A549 (cell line): ENCODE data around the gene GRK1. TPM values are rescaled to one million over a fixed set of nuclear protein-coding genes. Genes with fewer than 3 reads are reported as not detected.

Source experiments
- ATAC-seq, 2 experiments: fragments of 200-7000 bp in 1 of 2; fragments of >200 bp in 1 of 2; cut with Nextera tagmentation in 1 of 2; cut with Tn5 transposase in 1 of 2; 3 replicates each; pipeline versions ENCODE4 v1.8.0 to v1.9.1; 2018 to 2020; ENCODE audit warnings: mild to moderate bottlenecking in 1 of 2, moderate library complexity in 1 of 2
- CTCF ChIA-PET: fragments of 300-600 bp; sonication (Branson Sonifier 250); formaldehyde crosslinking; extraction: SDS; loops from one replicate; lab custom pipeline; 2021; ENCODE audit warnings: antibody characterized with exemption, inconsistent platforms; lab: Yijun Ruan, JAX
- POLR2A ChIA-PET: fragments of 350-600 bp; formaldehyde crosslinking; extraction: SDS; loops from one replicate; lab custom pipeline; 2021; ENCODE audit warnings: antibody characterized with exemption, inconsistent platforms; lab: Yijun Ruan, JAX
- DNase-seq, 2 experiments: peaks; one replicate each; pipeline versions ENCODE4 v3.0.0 to v3.0.0-alpha.2; 2011 to 2016; ENCODE audit warnings: low read depth in 1 of 2, low spot score in 1 of 2
- FAIRE-seq: peaks from 2 replicates; lab custom pipeline; 2011; peaks lifted over from hg19 to GRCh38; lab: Jason Lieb, UNC
- H3K27ac ChIP-seq, 2 experiments: fragments of >200 bp; sonication (Bioruptor Twin); formaldehyde crosslinking; 3 replicates each; pipeline ENCODE4 v1.5.1; 2016 to 2017
- H3K4me1 ChIP-seq: fragments of >200 bp; sonication (Bioruptor Twin); formaldehyde crosslinking; 3 replicates; pipeline ENCODE4 v1.6.1; 2016
- H3K4me2 ChIP-seq: fragments of >200 bp; sonication (Bioruptor Twin); formaldehyde crosslinking; 3 replicates; pipeline ENCODE4 v1.6.1; 2016
- H3K4me3 ChIP-seq: fragments of >200 bp; sonication (Bioruptor Twin); formaldehyde crosslinking; 3 replicates; pipeline ENCODE4 v1.5.1; 2016
- H3K9me3 ChIP-seq: fragments of >200 bp; sonication (Bioruptor Twin); formaldehyde crosslinking; 3 replicates; pipeline ENCODE4 v1.6.1; 2016
- BHLHE40 ChIP-seq: IDR thresholded peaks from 2 replicates; pipeline ENCODE4 v1.6.1; 2012; ENCODE audit warnings: low read depth, low read length, inconsistent platforms
- CEBPB ChIP-seq, 2 experiments: fragments of >200 bp in 1 of 2; sonication (Bioruptor Twin) in 1 of 2; formaldehyde crosslinking in 1 of 2; IDR thresholded peaks; 2 replicates each; pipeline ENCODE4 v1.6.1; 2012 to 2016
- CHD2 ChIP-seq: fragments of 150-350 bp; IDR thresholded peaks from 2 replicates; pipeline ENCODE4 v1.6.1; 2014; ENCODE audit warnings: low read length; ENCODE audit not compliant: partially characterized antibody
- CHD4 ChIP-seq: fragments of 200-600 bp; sonication (generic); IDR thresholded peaks from 2 replicates; pipeline ENCODE4 v1.6.1; 2016; ENCODE audit warnings: antibody characterized with exemption, mild to moderate bottlenecking, borderline replicate concordance
- CTCF ChIP-seq: fragments of >200 bp; sonication (Bioruptor Twin); formaldehyde crosslinking; IDR thresholded peaks from 3 replicates; pipeline ENCODE4 v1.5.1; 2016
- EHMT2 ChIP-seq: fragments of 200-600 bp; sonication (generic); IDR thresholded peaks from 2 replicates; pipeline ENCODE4 v1.6.1; 2016; ENCODE audit warnings: antibody characterized with exemption, low read depth, mild to moderate bottlenecking, moderate library complexity
- ESRRA ChIP-seq: fragments of 150-350 bp; IDR thresholded peaks from 2 replicates; pipeline ENCODE4 v1.6.1; 2014; ENCODE audit warnings: mild to moderate bottlenecking, low read length, borderline replicate concordance
- FOXS1 ChIP-seq: fragments of 250-450 bp; sonication (Bioruptor Pico); IDR thresholded peaks from 2 replicates; pipeline ENCODE4 v1.5.0; 2020; ENCODE audit warnings: mild to moderate bottlenecking, moderate library complexity
- GATA3 ChIP-seq: IDR thresholded peaks from 2 replicates; pipeline ENCODE4 v1.6.1; 2012; ENCODE audit warnings: borderline replicate concordance
- HDAC2 ChIP-seq: fragments of 200-600 bp; sonication (generic); IDR thresholded peaks from 2 replicates; pipeline ENCODE4 v1.6.1; 2016
- HES2 ChIP-seq: fragments of >200 bp; sonication (Bioruptor Twin); formaldehyde crosslinking; IDR thresholded peaks from 2 replicates; pipeline ENCODE4 v1.6.1; 2016
- HOXB13 ChIP-seq: fragments of 250-450 bp; sonication (Bioruptor Pico); IDR thresholded peaks from 2 replicates; pipeline ENCODE4 v1.5.0; 2020; ENCODE audit warnings: low read depth, mild to moderate bottlenecking, moderate library complexity
- HOXB5 ChIP-seq: fragments of 250-450 bp; sonication (Bioruptor Pico); IDR thresholded peaks from 2 replicates; pipeline ENCODE4 v1.5.0; 2020; ENCODE audit warnings: mild to moderate bottlenecking, moderate library complexity
- JUN ChIP-seq, 2 experiments: fragments of >200 bp; sonication (Bioruptor Twin); formaldehyde crosslinking; IDR thresholded peaks; 2 replicates in 1 of 2; 3 replicates in 1 of 2; pipeline ENCODE4 v1.6.1; 2016 to 2017
- JUNB ChIP-seq: fragments of >200 bp; sonication (Bioruptor Twin); formaldehyde crosslinking; IDR thresholded peaks from 2 replicates; pipeline ENCODE4 v1.6.1; 2016
- KDM1A ChIP-seq: fragments of 200-600 bp; sonication (generic); IDR thresholded peaks from 2 replicates; pipeline ENCODE4 v1.6.1; 2016; ENCODE audit warnings: low read depth, mild to moderate bottlenecking
- KDM5A ChIP-seq: fragments of 200-600 bp; sonication (generic); IDR thresholded peaks from 2 replicates; pipeline ENCODE4 v1.6.1; 2016; ENCODE audit warnings: antibody characterized with exemption, mild to moderate bottlenecking
- NFE2L2 ChIP-seq: fragments of 150-350 bp; conservative IDR thresholded peaks from 2 replicates; pipeline ENCODE4 v1.6.1; 2014; ENCODE audit warnings: low read length
- NPAS2 ChIP-seq: fragments of 250-450 bp; sonication (Bioruptor Pico); IDR thresholded peaks from 2 replicates; pipeline ENCODE4 v1.8.0; 2022; ENCODE audit warnings: mild to moderate bottlenecking, moderate library complexity, borderline replicate concordance
- NR3C1 ChIP-seq: fragments of >200 bp; sonication (Bioruptor Twin); formaldehyde crosslinking; IDR thresholded peaks from 3 replicates; pipeline ENCODE4 v1.6.1; 2017
- PHF8 ChIP-seq: fragments of 200-600 bp; sonication (generic); IDR thresholded peaks from 2 replicates; pipeline ENCODE4 v1.6.1; 2016; ENCODE audit warnings: low read depth, mild to moderate bottlenecking, antibody characterized with exemption, moderate library complexity, borderline replicate concordance
- POLR2A ChIP-seq: IDR thresholded peaks from 2 replicates; pipeline ENCODE4 v1.6.1; 2012; ENCODE audit warnings: mild to moderate bottlenecking, low read length
- POLR2AphosphoS2 ChIP-seq: conservative IDR thresholded peaks from 2 replicates; pipeline ENCODE4 v1.6.1; 2012; ENCODE audit warnings: low read length, improper control_type of control experiment, inconsistent platforms
- RAD21 ChIP-seq, 2 experiments: fragments of >200 bp in 1 of 2; sonication (Bioruptor Twin) in 1 of 2; formaldehyde crosslinking in 1 of 2; IDR thresholded peaks in 1 of 2; conservative IDR thresholded peaks in 1 of 2; 2 replicates in 1 of 2; 3 replicates in 1 of 2; pipeline ENCODE4 v1.6.1; 2012 to 2018; ENCODE audit warnings: inconsistent platforms in 1 of 2
- REST ChIP-seq: fragments of 200-600 bp; sonication (generic); IDR thresholded peaks from 2 replicates; pipeline ENCODE4 v1.6.1; 2016; ENCODE audit warnings: antibody characterized with exemption, mild to moderate bottlenecking, moderate library complexity
- RNF2 ChIP-seq: fragments of 200-600 bp; sonication (generic); IDR thresholded peaks from 2 replicates; pipeline ENCODE4 v1.6.1; 2016; ENCODE audit warnings: low read depth, mild to moderate bottlenecking, antibody characterized with exemption, moderate library complexity, borderline replicate concordance
- SMC3 ChIP-seq: fragments of >200 bp; sonication (Bioruptor Twin); formaldehyde crosslinking; IDR thresholded peaks from 3 replicates; pipeline ENCODE4 v1.6.1; 2018; ENCODE audit warnings: inconsistent platforms
- SREBF2 ChIP-seq: fragments of 450-650 bp; IDR thresholded peaks from 2 replicates; pipeline ENCODE4 v1.6.1; 2014; ENCODE audit warnings: mild to moderate bottlenecking, moderate library complexity
- TFCP2L1 ChIP-seq: fragments of 250-450 bp; sonication (Bioruptor Pico); IDR thresholded peaks from 2 replicates; pipeline ENCODE4 v1.5.0; 2021; ENCODE audit warnings: mild to moderate bottlenecking
- WGBS: methylation state at CpG from one replicate; pipeline ENCODE4 v1.1.6; 2017; ENCODE audit errors: missing lambda C conversion rate; 5-methylcytosine and 5-hydroxymethylcytosine counted together
- polyA plus RNA-seq, 4 experiments: library from polyadenylated mRNA; depleted of rRNA in 3 of 4; stranded (reverse); fragments of >200 nt; fragmentation: RNase III in 1 of 4; extraction: RNeasy Plus Mini Kit Qiagen cat#74134 plus additional on column Dnase treatment in 1 of 4; gene quantifications; 2 replicates in 3 of 4; 3 replicates in 1 of 4; pipeline ENCODE4 v1.2.3, GENCODE V29; 2011 to 2017
- TF ChIP-seq, protein P1 (sequence below): fragments of 450-650 bp; IDR thresholded peaks from 2 replicates; pipeline ENCODE4 v1.6.1; 2014; ENCODE audit warnings: antibody characterized with exemption
- TF ChIP-seq, protein P2 (sequence below): IDR thresholded peaks from 2 replicates; pipeline ENCODE4 v1.6.1; 2012; ENCODE audit warnings: low read depth, borderline replicate concordance

Gene GRK1
- polyA plus RNA-seq, 2 of the 4 experiments (the other 2 are of a cell fraction), result not detected

- H3K27ac ChIP-seq, result no peak overlapping the region
- POLR2A ChIA-PET, result no interaction called here
- no peak overlapping the region for H3K4me3 ChIP-seq
- no peaks in the 10 kb centered on the region for H3K9me3 ChIP-seq
- CTCF ChIA-PET, result no interaction called here
- TF ChIP-seq JUNB (no peak), RNF2 (no peak), RAD21 (conservative IDR thresholded peaks at IDR 0.05 in 1 of 2, IDR thresholded peaks at IDR 0.05 in 1 of 2) (no peak), HDAC2 (no peak), BHLHE40 (no peak), CEBPB (IDR thresholded peaks at IDR 0.05) (no peak), KDM1A (no peak), SREBF2 (no peak), CHD4 (no peak), HOXB5 (CRISPR knock-in tag) (no peak), HOXB13 (CRISPR knock-in tag) (no peak), HES2 (no peak), SMC3 (no peak), ESRRA (no peak), CHD2 (no peak), NPAS2 (no peak)
- TF ChIP-seq, protein P1, sequence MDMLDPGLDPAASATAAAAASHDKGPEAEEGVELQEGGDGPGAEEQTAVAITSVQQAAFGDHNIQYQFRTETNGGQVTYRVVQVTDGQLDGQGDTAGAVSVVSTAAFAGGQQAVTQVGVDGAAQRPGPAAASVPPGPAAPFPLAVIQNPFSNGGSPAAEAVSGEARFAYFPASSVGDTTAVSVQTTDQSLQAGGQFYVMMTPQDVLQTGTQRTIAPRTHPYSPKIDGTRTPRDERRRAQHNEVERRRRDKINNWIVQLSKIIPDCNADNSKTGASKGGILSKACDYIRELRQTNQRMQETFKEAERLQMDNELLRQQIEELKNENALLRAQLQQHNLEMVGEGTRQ, result no peak
- TF ChIP-seq, protein P2, sequence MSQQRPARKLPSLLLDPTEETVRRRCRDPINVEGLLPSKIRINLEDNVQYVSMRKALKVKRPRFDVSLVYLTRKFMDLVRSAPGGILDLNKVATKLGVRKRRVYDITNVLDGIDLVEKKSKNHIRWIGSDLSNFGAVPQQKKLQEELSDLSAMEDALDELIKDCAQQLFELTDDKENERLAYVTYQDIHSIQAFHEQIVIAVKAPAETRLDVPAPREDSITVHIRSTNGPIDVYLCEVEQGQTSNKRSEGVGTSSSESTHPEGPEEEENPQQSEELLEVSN, result no peak
- TF ChIP-seq, all 56 proteins: peak for 0
- no peaks in the 10 kb centered on the region for H3K4me1 ChIP-seq
- DNase-seq, result no peak
- WGBS, result 55% methylated on average over 8 of the region's 10 CpGs
- H3K4me2 ChIP-seq, result no peak overlapping the region
- ATAC-seq, result no peak
- no peak for FAIRE-seq
Observed at GRCh38 chr13:113736258-113736731, 69.3 kb downstream of the GRK1 start.

DNA sequence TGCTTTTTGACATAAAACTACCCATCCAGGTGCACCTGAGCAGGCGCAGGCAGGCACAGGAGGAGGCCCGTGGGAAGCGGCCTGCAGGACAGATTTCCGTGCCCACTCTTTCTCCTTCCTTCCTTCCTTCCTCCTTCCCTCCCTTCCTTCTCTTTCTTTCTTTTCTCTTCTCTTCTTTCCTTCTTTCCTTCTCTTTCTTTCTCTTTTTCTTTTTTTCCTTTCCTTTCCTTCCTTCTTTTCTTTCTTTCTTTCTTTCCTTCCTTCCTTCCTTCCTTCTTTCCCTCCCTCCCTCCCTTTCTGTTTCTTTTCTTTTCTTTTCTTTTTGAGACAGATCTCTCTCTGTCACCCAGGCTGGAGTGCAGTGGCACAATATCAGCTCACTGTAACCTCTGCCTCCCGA is 70.8 kb downstream of the GRK1 start:
- no peak for DNase-seq
- no peak for TF ChIP-seq JUNB
- no peak for TF ChIP-seq HES2
- TF ChIP-seq HOXB13 (CRISPR knock-in tag), result no peak
- no peak for TF ChIP-seq FOXS1
- TF ChIP-seq TFCP2L1 (CRISPR knock-in tag), result no peak
- TF ChIP-seq, protein P1, result no peak
- TF ChIP-seq NR3C1, result no peak
- TF ChIP-seq GATA3, result no peak
- no peak for TF ChIP-seq CTCF
- TF ChIP-seq SREBF2, result no peak
- no peak for TF ChIP-seq EHMT2
- no peak for TF ChIP-seq PHF8
- TF ChIP-seq POLR2A, result no peak
- no peak for TF ChIP-seq POLR2AphosphoS2
- TF ChIP-seq REST, result no peak
- no peak for TF ChIP-seq KDM5A
- no peak for TF ChIP-seq JUN (IDR thresholded peaks at IDR 0.05)
- TF ChIP-seq CHD4, result no peak
- no peak for TF ChIP-seq NFE2L2
- Histone ChIP-seq H3K4me2 (no peak overlapping the region), H3K9me3 (no peaks in the 10 kb centered on the region), H3K4me3 (no peak overlapping the region), H3K27ac (no peak overlapping the region), H3K4me1 (peaks cover 3% of the 10 kb centered on the region; the same call in 1 of the 3 replicates)
- ChIA-PET CTCF (no interaction called here), POLR2A (no interaction called here)
- 58% methylated on average over 5 of the region's 5 CpGs for WGBS
- FAIRE-seq, result no peak
- ATAC-seq, result no peak
